Adipocyte (in vitro differentiated cells): ENCODE measurements around the gene PTF1A.

Experiments used
- DNase-seq: peaks from one replicate; pipeline ENCODE4 v3.0.0-alpha.2; 2015; ENCODE audit warnings: low read depth
- H3K27me3 ChIP-seq: replicated peaks from 2 replicates; pipeline ENCODE4 v1.7.0; 2013; ENCODE audit warnings: mild to moderate bottlenecking, low read length, moderate library complexity; ENCODE audit not compliant: control insufficient read depth, insufficient read depth
- H3K36me3 ChIP-seq: 2 replicates; pipeline ENCODE4 v1.7.0; 2013; ENCODE audit warnings: low read length, mild to moderate bottlenecking, moderate library complexity; ENCODE audit not compliant: control insufficient read depth, insufficient read depth, severe bottlenecking
- H3K4me1 ChIP-seq: 2 replicates; pipeline ENCODE4 v1.7.0; 2013; ENCODE audit warnings: mild to moderate bottlenecking, low read length, moderate library complexity; ENCODE audit not compliant: control insufficient read depth, insufficient read depth
- H3K4me3 ChIP-seq: 2 replicates; pipeline ENCODE4 v1.7.0; 2013; ENCODE audit warnings: mild to moderate bottlenecking, low read length, moderate library complexity
- H3K9ac ChIP-seq: 2 replicates; pipeline ENCODE4 v1.7.0; 2013; ENCODE audit warnings: mild to moderate bottlenecking, low read length, moderate library complexity
- H3K9me3 ChIP-seq: 2 replicates; pipeline ENCODE4 v1.7.0; 2013; ENCODE audit warnings: mild to moderate bottlenecking, low read length, moderate library complexity; ENCODE audit not compliant: control insufficient read depth

Gene PTF1A

DNA sequence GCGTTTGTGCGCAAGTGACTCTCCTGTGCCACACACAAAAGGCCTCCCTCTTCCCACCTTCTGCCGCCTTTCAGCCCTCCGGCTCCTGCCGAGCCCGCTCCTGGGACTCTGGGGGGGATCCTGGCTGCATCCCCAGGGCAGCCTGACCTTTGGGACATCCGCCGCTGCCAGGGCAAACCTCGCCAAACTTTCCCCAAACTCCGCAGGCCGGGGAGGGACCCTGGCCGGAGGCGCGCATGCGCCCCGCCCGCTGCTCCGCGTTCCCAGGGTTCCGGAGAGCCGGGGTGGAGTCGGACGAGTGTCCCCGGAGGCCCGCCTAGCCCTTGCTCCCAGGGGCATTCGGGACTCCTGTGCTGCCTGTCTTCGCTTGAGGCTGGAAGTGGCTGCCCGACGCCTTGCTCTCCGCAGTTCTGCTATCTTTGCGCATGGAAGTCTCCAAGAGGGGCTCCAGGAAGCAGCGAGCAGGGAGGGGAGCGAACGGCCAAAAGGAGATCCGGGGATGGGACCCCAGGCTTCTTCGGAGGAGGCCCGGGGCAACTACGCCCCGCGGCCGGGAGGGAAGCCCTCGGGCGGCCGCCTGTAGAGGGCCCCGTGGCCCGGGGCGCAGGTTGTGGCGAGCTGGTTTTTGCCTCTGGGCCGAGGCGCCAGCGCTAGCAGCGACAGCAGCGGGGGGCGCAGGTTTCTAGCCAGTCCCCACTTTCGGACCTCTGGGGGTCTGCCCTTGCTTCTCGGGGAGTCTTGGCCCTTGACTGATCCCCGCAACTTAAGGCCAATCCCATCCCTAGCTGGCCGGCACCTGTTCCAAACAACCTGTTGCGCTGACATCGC, 7.0 kb downstream of the PTF1A start:
- H3K9me3 ChIP-seq: peaks cover 8% of the 10 kb centered on the region
- H3K9ac ChIP-seq: no peak overlapping the region
- H3K27me3 ChIP-seq: peaks cover 87% of the 10 kb centered on the region
- DNase-seq: no peak
- no peak overlapping the region for H3K4me3 ChIP-seq
- H3K4me1 ChIP-seq: no peaks in the 10 kb centered on the region
- no peaks in the 10 kb centered on the region for H3K36me3 ChIP-seq

- no peaks in the 10 kb centered on the region for H3K4me1 ChIP-seq
- no peak overlapping the region for H3K4me3 ChIP-seq
- peaks cover 3% of the 10 kb centered on the region for H3K9me3 ChIP-seq
- no peak overlapping the region for H3K9ac ChIP-seq
- peaks cover 87% of the 10 kb centered on the region for H3K27me3 ChIP-seq
- no peaks in the 10 kb centered on the region for H3K36me3 ChIP-seq
- no peak for DNase-seq
These were observed 7.8 kb downstream of the PTF1A start for GRCh38 chr10:23199768-23200511.

- Histone ChIP-seq H3K9ac (no peak overlapping the region), H3K9me3 (peaks cover 3% of the 10 kb centered on the region), H3K36me3 (no peaks in the 10 kb centered on the region), H3K27me3 (peaks cover 87% of the 10 kb centered on the region), H3K4me3 (no peak overlapping the region), H3K4me1 (no peaks in the 10 kb centered on the region)
- DNase-seq: no peak
These were observed 8.5 kb downstream of the PTF1A start for GRCh38 chr10:23200586-23200985.

GRCh38 chr10:23200997-23201652, 9.0 kb downstream of the PTF1A start:
- H3K9ac ChIP-seq: no peak overlapping the region

GRCh38 chr10:23201837-23202236, 9.7 kb downstream of the PTF1A start:
- H3K9ac ChIP-seq: no peak overlapping the region

More at GRCh38 chr10:23200997-23201652, 9.0 kb downstream of the PTF1A start:
- peaks cover 82% of the 10 kb centered on the region for H3K27me3 ChIP-seq
- no peaks in the 10 kb centered on the region for H3K36me3 ChIP-seq
- H3K9me3 ChIP-seq: no peaks in the 10 kb centered on the region
- H3K4me1 ChIP-seq: no peaks in the 10 kb centered on the region
- no peak for DNase-seq
- H3K4me3 ChIP-seq: no peak overlapping the region

GRCh38 chr10:23202779-23203178, 10.7 kb downstream of the PTF1A start:
- peaks cover 66% of the 10 kb centered on the region for H3K27me3 ChIP-seq
- no peaks in the 10 kb centered on the region for H3K36me3 ChIP-seq
- H3K9ac ChIP-seq: no peak overlapping the region
- H3K4me3 ChIP-seq: no peak overlapping the region
- DNase-seq: no peak
- no peaks in the 10 kb centered on the region for H3K9me3 ChIP-seq
- no peaks in the 10 kb centered on the region for H3K4me1 ChIP-seq

More at GRCh38 chr10:23201837-23202236, 9.7 kb downstream of the PTF1A start:
- H3K36me3 ChIP-seq: no peaks in the 10 kb centered on the region
- H3K27me3 ChIP-seq: peaks cover 75% of the 10 kb centered on the region
- H3K9me3 ChIP-seq: no peaks in the 10 kb centered on the region
- H3K4me1 ChIP-seq: no peaks in the 10 kb centered on the region
- H3K4me3 ChIP-seq: no peak overlapping the region
- no peak for DNase-seq

GRCh38 chr10:23203369-23204325, 11.5 kb downstream of the PTF1A start:
- Histone ChIP-seq H3K4me1 (no peaks in the 10 kb centered on the region), H3K36me3 (no peaks in the 10 kb centered on the region), H3K27me3 (peaks cover 61% of the 10 kb centered on the region), H3K4me3 (no peak overlapping the region), H3K9ac (no peak overlapping the region), H3K9me3 (no peaks in the 10 kb centered on the region)
- DNase-seq: no peak

- Histone ChIP-seq H3K27me3 (peaks cover 62% of the 10 kb centered on the region), H3K36me3 (no peaks in the 10 kb centered on the region), H3K9me3 (no peaks in the 10 kb centered on the region), H3K4me1 (no peaks in the 10 kb centered on the region), H3K4me3 (no peak overlapping the region), H3K9ac (no peak overlapping the region)
- DNase-seq: no peak
These were observed 12.7 kb downstream of the PTF1A start for GRCh38 chr10:23204773-23205172.

DNA sequence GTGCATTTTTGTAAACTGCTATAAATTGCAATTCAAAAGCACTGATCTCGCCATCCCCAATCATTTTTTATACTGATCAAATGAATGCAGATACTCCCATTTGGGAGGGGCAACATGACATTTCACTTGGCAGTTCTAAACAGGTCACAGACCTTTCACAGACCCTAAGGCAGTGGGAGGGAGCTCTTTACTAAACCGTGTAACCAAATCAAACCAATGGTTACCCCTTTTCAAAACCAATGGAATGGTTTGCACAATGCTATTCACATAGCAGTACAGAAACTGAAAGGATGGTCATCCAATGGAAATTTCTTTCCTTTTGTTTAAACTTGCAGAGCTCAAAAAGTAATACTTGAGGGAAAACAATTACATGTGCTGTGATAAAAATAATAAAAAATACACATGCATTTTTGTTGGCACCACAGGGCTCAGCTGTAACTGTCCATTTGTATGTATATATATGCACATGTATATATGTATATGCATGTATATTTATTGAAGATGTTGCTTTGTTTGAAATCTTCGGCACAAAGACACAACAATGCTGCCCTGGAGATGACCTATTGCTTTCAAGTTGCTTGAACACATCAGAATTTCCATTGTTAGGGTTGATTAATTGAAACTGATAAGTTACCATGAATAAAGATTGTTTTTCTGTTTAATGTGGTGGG, 14.0 kb downstream of the PTF1A start:
- Histone ChIP-seq H3K36me3 (no peaks in the 10 kb centered on the region), H3K4me3 (no peak overlapping the region), H3K27me3 (peaks cover 50% of the 10 kb centered on the region), H3K4me1 (no peaks in the 10 kb centered on the region), H3K9ac (no peak overlapping the region), H3K9me3 (no peaks in the 10 kb centered on the region)
- DNase-seq: no peak

GRCh38 chr10:23217471-23217870, 25.4 kb downstream of the PTF1A start:
- Histone ChIP-seq H3K4me3 (no peak overlapping the region), H3K27me3 (peaks cover 4% of the 10 kb centered on the region), H3K9me3 (peaks cover 3% of the 10 kb centered on the region), H3K36me3 (no peaks in the 10 kb centered on the region), H3K9ac (no peak overlapping the region), H3K4me1 (no peaks in the 10 kb centered on the region)
- no peak for DNase-seq
